Measurements from ENCODE around the gene THOC1.
"Not testable (repeated sequence)": the region's sequence is repeated elsewhere in the genome, so short reads cannot be mapped to it uniquely, and the experiment has no call there.

The THOC1 gene, protein sequence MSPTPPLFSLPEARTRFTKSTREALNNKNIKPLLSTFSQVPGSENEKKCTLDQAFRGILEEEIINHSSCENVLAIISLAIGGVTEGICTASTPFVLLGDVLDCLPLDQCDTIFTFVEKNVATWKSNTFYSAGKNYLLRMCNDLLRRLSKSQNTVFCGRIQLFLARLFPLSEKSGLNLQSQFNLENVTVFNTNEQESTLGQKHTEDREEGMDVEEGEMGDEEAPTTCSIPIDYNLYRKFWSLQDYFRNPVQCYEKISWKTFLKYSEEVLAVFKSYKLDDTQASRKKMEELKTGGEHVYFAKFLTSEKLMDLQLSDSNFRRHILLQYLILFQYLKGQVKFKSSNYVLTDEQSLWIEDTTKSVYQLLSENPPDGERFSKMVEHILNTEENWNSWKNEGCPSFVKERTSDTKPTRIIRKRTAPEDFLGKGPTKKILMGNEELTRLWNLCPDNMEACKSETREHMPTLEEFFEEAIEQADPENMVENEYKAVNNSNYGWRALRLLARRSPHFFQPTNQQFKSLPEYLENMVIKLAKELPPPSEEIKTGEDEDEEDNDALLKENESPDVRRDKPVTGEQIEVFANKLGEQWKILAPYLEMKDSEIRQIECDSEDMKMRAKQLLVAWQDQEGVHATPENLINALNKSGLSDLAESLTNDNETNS

DNA sequence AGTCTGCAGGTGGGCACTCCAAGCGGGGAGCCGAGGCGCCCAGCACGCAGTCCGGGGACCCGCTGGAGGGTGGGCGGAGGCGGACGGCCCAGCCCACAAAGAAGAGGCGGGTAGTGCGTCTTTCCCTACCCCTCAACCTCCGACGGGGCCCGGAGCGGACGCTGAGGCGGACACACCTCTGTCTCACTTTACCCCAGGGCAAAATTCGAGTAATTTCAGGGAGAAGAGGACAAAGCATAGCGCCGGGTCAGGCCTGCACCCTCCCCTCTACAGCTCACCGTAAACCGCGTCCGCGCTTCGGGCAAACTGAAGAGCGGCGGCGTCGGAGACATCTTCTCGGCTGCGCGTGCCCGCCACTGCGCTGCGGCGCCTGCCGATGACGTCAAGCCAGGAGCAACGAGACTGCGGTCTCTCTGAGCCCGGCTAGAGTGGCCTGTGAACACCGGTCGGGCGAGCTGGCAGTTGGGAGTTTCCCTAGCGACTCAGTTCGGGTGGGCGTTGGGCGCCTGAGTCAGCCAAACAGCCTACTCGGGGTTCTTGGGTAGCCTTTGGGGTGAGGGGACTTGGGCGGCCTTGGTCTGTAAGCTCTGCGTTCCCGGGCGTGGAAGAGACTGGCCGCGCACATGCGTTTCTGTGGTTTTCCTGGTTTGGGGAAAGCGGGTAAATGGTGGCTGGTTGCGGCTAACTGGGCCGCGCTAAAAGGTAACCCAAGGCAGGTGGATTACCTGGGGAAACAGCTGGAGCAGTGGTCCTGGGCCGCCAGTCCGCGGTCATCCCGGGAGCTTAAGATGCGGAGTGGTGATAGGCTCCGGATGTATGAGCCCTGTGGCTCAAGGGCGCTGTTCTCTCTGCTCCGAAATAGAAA, at the start of gene THOC1:
Gene THOC1 (minus strand): TSS at position 360 of the 865 bp plus-strand sequence. CDS start 28 bp downstream, at position 332.
- no peaks in the 10 kb centered on the region for H3K27me3 ChIP-seq (ENCODE audit: control insufficient read depth in 1 of 2, insufficient read depth in 2 of 2, low read length in 2 of 2)
- peak within 1 kb of the TSS; percentile 97 for H3K9ac ChIP-seq (ENCODE audit: low read length)
- H3K27ac ChIP-seq (ENCODE audit: low read depth, low read length), result peak within 1 kb of the TSS; percentile 96
- H3K4me1 ChIP-seq (ENCODE audit: insufficient read depth, low read length), result peaks cover 14% of the 10 kb centered on the region
- peaks cover 15% of the 10 kb centered on the region for H3K36me3 ChIP-seq (ENCODE audit: insufficient read depth, low read length)
- no peaks in the 10 kb centered on the region for H3K9me3 ChIP-seq (ENCODE audit: low read length)
- peak within 1 kb of the TSS; percentile 94 to 98 for H3K4me3 ChIP-seq (ENCODE audit: low read depth in 1 of 2, low read length in 2 of 2)

DNA sequence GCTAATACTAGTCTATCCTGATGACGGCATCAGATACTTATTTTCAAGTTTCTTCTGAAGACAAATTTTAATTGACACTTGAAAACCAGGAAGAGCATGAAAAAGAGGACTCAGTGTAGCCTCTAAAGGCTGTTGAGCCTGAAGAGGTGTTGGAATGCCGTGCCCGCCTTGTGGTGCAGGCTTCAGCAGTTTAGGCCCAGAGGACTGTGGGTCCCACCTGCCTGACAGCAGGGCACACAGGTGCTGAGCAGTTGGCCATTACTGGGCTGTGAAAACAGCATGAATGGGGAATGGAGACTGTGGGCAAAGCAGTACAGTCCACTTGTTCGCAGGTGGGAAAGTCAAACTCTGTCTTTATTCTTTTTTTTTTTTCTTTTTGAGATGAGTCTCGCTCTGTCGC, 49.8 kb upstream of the THOC1 start:
- H3K4me3 ChIP-seq (ENCODE audit: low read depth in 1 of 2, low read length in 2 of 2), result no peak overlapping the region
- no peaks in the 10 kb centered on the region for H3K27me3 ChIP-seq (ENCODE audit: control insufficient read depth in 1 of 2, insufficient read depth in 2 of 2, low read length in 2 of 2)
- H3K36me3 ChIP-seq (ENCODE audit: insufficient read depth, low read length), result no peaks in the 10 kb centered on the region
- H3K9me3 ChIP-seq (ENCODE audit: low read length), result no peaks in the 10 kb centered on the region
- H3K9ac ChIP-seq (ENCODE audit: low read length), result no peak overlapping the region
- H3K4me1 ChIP-seq (ENCODE audit: insufficient read depth, low read length), result peaks cover 10% of the 10 kb centered on the region
- no peak overlapping the region for H3K27ac ChIP-seq (ENCODE audit: low read depth, low read length)

DNA sequence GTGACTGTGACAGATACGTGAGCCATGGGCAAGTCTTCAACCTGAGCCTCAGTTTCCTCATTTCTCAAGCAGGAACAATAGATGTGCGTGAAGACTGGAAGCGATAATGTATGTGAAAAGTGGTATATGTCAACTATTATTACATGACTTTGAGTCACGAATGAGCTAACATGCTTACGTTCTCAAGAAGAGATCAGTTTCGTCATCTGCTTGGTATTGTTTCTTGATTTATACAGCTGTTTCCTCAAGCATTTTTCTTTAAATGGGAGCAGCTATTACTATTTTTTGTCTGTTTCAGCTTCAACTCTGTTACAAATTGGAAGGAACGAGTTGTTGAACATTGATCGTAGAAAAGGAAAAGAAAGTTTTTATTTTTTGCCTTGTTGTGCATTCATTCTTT, 48.5 kb upstream of the THOC1 start:
- H3K9ac ChIP-seq (ENCODE audit: low read length), result no peak overlapping the region
- H3K27me3 ChIP-seq (ENCODE audit: control insufficient read depth in 1 of 2, insufficient read depth in 2 of 2, low read length in 2 of 2), result no peaks in the 10 kb centered on the region
- no peaks in the 10 kb centered on the region for H3K36me3 ChIP-seq (ENCODE audit: insufficient read depth, low read length)
- no peak overlapping the region for H3K4me3 ChIP-seq (ENCODE audit: low read depth in 1 of 2, low read length in 2 of 2)
- no peaks in the 10 kb centered on the region for H3K4me1 ChIP-seq (ENCODE audit: insufficient read depth, low read length)
- no peak overlapping the region for H3K27ac ChIP-seq (ENCODE audit: low read depth, low read length)
- H3K9me3 ChIP-seq (ENCODE audit: low read length), result no peaks in the 10 kb centered on the region

DNA sequence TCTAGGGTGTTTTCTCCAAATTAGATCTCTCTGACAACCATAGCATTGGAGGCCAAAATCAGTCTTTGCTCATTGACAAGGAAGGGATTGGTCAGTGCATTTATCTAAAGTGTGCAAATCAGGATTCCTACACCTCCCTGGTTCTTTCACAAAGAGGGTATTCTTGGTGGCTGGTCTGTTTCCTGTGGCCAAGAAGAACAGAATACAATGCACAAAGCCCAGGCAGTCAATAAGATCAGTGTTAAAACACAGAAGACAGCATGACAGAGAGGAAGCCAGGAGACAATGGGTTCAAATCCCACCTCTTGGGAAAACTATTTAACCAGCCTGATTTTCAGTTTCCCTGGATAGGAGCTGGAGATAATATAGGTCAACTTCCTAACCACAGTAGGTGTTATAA, 46.1 kb upstream of the THOC1 start:
- no peak overlapping the region for H3K4me3 ChIP-seq (ENCODE audit: low read depth in 1 of 2, low read length in 2 of 2)

DNA sequence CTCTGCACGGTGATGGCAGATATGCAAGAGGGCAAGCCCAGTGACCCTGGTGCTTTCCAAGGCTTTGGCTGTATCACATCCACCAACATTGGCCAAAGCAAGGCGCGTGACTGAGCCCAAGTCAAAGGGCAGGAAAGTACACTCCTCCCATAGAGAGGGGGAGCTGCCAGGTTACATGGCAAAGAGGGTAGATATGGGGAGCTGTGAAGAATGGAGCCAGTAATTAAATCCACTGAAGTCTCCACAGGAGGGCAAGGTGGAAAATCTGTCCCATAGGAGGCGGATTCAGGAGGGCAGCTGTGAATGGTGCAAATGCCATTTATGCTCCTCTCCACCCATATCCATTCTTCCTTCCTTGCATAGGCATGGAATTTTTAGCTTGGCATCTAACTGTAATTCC, 44.6 kb upstream of the THOC1 start:
- H3K36me3 ChIP-seq (ENCODE audit: insufficient read depth, low read length), result no peaks in the 10 kb centered on the region

More for the DNA sequence above, 46.1 kb upstream of the THOC1 start:
- H3K9ac ChIP-seq (ENCODE audit: low read length), result no peak overlapping the region
- no peak overlapping the region for H3K27ac ChIP-seq (ENCODE audit: low read depth, low read length)
- H3K36me3 ChIP-seq (ENCODE audit: insufficient read depth, low read length), result no peaks in the 10 kb centered on the region
- no peaks in the 10 kb centered on the region for H3K27me3 ChIP-seq (ENCODE audit: control insufficient read depth in 1 of 2, insufficient read depth in 2 of 2, low read length in 2 of 2)
- H3K9me3 ChIP-seq (ENCODE audit: low read length), result no peaks in the 10 kb centered on the region
- no peaks in the 10 kb centered on the region for H3K4me1 ChIP-seq (ENCODE audit: insufficient read depth, low read length)

DNA sequence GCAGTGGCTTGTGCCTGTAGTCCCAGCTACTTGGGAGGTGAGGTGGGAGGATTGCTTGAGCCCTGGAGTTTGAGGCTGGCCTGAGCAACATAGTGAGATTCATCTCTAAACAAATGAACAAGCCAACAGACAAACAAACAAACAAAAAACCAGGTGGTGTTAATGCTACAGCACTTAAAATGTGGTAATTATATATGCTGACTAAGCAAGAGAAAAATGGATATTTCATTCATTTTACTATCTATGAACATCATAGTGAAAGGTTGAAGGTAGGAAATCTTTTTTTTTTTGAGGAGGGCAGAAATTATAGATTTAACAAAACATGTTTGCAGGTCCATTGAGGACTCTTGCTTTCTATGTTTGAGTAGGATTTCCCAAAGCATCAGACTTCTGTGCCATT, 42.2 kb upstream of the THOC1 start:
- H3K4me1 ChIP-seq (ENCODE audit: insufficient read depth, low read length), result no peaks in the 10 kb centered on the region
- no peaks in the 10 kb centered on the region for H3K27me3 ChIP-seq (ENCODE audit: control insufficient read depth in 1 of 2, insufficient read depth in 2 of 2, low read length in 2 of 2)
- no peak overlapping the region for H3K9ac ChIP-seq (ENCODE audit: low read length)
- no peaks in the 10 kb centered on the region for H3K36me3 ChIP-seq (ENCODE audit: insufficient read depth, low read length)
- no peak overlapping the region for H3K27ac ChIP-seq (ENCODE audit: low read depth, low read length)
- H3K9me3 ChIP-seq (ENCODE audit: low read length), result no peaks in the 10 kb centered on the region
- H3K4me3 ChIP-seq (ENCODE audit: low read depth in 1 of 2, low read length in 2 of 2), result no peak overlapping the region

More for the DNA sequence above, 44.6 kb upstream of the THOC1 start:
- Histone ChIP-seq H3K9ac (ENCODE audit: low read length) (no peak overlapping the region), H3K27me3 (ENCODE audit: control insufficient read depth in 1 of 2, insufficient read depth in 2 of 2, low read length in 2 of 2) (no peaks in the 10 kb centered on the region), H3K9me3 (ENCODE audit: low read length) (no peaks in the 10 kb centered on the region), H3K4me3 (ENCODE audit: low read depth in 1 of 2, low read length in 2 of 2) (no peak overlapping the region), H3K4me1 (ENCODE audit: insufficient read depth, low read length) (no peaks in the 10 kb centered on the region), H3K27ac (ENCODE audit: low read depth, low read length) (no peak overlapping the region)

DNA sequence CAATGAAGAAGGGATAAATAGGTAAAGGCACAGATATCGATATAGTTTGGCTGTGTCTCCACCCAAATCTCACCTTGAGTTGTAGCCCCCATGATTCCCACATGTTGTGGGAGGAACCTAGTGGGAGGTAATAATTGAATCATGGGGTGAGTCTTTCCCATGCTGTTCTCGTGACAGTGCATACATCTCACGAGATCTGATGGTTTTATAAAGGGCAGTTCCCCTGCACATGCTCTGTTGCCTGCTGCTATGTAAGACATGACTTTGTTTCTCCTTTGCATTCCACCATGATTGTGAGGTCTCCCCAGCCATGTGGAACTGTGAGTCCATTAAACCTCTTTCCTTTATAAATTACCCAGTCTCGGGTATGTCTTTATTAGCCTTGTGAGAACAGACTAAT, 40.2 kb upstream of the THOC1 start:
- H3K27me3 ChIP-seq (ENCODE audit: control insufficient read depth in 1 of 2, insufficient read depth in 2 of 2, low read length in 2 of 2); H3K27ac ChIP-seq (ENCODE audit: low read depth, low read length); H3K4me3 ChIP-seq (ENCODE audit: low read depth in 1 of 2, low read length in 2 of 2); H3K9ac ChIP-seq (ENCODE audit: low read length); H3K4me1 ChIP-seq (ENCODE audit: insufficient read depth, low read length); H3K36me3 ChIP-seq (ENCODE audit: insufficient read depth, low read length); H3K9me3 ChIP-seq (ENCODE audit: low read length): not testable (repeated sequence)

DNA sequence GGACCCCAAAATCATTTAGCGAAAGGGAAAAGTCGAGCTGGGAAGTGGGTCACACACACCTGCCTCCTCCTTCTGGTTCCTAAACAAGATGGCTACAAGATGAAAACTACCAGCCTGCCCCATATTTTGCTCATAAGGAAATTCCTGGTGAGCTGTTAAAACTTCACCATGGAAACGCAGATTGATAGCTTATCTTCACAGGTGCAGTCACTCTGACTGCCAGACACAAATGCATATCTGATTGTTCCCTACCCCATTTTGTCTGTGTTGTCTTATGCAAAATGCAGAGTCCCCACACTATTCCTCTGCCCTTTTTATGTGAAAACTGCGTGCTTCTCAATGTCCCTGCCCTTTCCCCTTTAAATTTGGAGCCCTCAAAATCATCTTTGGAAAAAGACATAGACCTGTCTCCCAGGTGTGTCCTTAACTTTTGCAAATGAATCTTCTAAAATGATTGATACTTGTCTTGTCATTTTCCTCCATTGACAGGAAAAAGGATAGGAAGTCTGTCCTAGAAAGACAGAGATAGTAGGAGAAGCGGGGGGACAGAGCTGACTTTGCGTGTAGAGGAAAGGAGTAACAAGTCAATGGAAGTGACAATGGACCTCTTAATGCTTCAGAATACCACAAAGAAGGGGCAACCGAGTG, 38.9 kb upstream of the THOC1 start:
- no peaks in the 10 kb centered on the region for H3K4me1 ChIP-seq (ENCODE audit: insufficient read depth, low read length)
- H3K27ac ChIP-seq (ENCODE audit: low read depth, low read length), result no peak overlapping the region
- H3K9me3 ChIP-seq (ENCODE audit: low read length), result no peaks in the 10 kb centered on the region
- H3K27me3 ChIP-seq (ENCODE audit: control insufficient read depth in 1 of 2, insufficient read depth in 2 of 2, low read length in 2 of 2), result no peaks in the 10 kb centered on the region
- H3K9ac ChIP-seq (ENCODE audit: low read length), result no peak overlapping the region
- no peaks in the 10 kb centered on the region for H3K36me3 ChIP-seq (ENCODE audit: insufficient read depth, low read length)
- no peak overlapping the region for H3K4me3 ChIP-seq (ENCODE audit: low read depth in 1 of 2, low read length in 2 of 2)

DNA sequence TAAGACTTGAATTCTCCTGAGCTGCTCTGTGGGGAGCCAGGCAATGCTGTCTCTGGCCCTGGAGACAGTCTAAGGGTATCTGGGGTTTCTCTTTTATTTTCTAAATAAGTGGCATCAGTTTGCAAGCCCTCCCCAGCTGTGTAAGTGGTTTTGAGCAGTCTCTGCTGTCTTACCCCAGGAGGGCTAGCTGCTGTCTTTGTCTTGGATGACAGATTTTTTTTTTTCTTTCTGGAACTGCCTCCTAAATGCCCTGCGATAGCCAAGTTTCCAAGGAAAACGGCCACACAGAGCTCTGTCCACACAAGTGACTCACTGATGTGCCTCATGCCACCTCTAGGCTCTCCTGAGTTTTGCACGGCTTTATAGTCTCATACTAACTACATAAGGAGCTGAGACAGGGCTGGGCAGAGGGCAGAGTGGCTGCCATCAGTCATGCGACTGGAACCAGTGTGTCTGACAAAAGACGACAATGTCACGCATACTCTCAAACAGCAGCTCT, 37.2 kb upstream of the THOC1 start:
- no peaks in the 10 kb centered on the region for H3K4me1 ChIP-seq (ENCODE audit: insufficient read depth, low read length)
- H3K36me3 ChIP-seq (ENCODE audit: insufficient read depth, low read length), result no peaks in the 10 kb centered on the region
- no peaks in the 10 kb centered on the region for H3K27me3 ChIP-seq (ENCODE audit: control insufficient read depth in 1 of 2, insufficient read depth in 2 of 2, low read length in 2 of 2)
- no peaks in the 10 kb centered on the region for H3K9me3 ChIP-seq (ENCODE audit: low read length)
- H3K9ac ChIP-seq (ENCODE audit: low read length), result no peak overlapping the region
- no peak overlapping the region for H3K27ac ChIP-seq (ENCODE audit: low read depth, low read length)
- H3K4me3 ChIP-seq (ENCODE audit: low read depth in 1 of 2, low read length in 2 of 2), result no peak overlapping the region

DNA sequence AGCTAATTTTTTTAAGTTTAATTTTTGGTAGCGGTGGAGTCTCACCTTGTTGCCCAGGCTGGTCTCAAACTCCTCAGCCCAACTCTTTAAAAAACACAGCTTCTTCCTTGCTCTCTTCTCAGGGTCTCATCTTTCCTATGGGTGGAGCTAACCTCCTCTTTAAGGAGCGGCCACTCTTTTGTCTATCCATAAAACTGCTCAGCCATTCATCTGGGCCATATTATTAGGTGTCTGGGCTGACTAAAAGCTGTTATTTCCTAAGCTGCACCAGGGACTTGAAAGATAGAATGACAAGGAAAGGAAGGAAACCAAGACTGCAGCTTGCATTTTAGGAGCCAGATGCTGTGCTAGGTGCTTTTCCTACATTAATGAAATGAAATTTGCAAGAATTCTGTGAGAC, 35.8 kb upstream of the THOC1 start:
- no peaks in the 10 kb centered on the region for H3K4me1 ChIP-seq (ENCODE audit: insufficient read depth, low read length)
- H3K36me3 ChIP-seq (ENCODE audit: insufficient read depth, low read length), result no peaks in the 10 kb centered on the region
- no peak overlapping the region for H3K9ac ChIP-seq (ENCODE audit: low read length)
- H3K27me3 ChIP-seq (ENCODE audit: control insufficient read depth in 1 of 2, insufficient read depth in 2 of 2, low read length in 2 of 2), result no peaks in the 10 kb centered on the region
- H3K4me3 ChIP-seq (ENCODE audit: low read depth in 1 of 2, low read length in 2 of 2), result no peak overlapping the region
- H3K27ac ChIP-seq (ENCODE audit: low read depth, low read length), result no peak overlapping the region
- H3K9me3 ChIP-seq (ENCODE audit: low read length), result no peaks in the 10 kb centered on the region

DNA sequence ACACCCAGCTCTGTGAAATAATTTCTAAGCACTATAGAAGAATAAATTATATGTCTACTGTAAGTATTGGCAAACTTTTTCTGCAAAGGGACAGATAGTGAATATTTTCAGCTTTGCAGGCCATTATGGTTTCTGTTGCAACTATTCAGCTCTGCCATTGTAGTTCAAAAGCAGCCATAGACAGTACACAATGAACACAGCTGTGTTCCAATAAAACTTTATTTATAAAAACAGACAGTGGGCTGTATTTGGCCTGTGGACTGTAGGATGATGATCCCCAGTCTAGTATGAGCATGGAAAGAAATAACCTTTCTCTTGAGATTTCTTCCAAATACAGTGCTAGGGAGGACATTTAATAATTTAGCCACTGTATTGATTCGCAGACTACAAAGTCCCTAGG, 35.2 kb upstream of the THOC1 start:
- no peak overlapping the region for H3K9ac ChIP-seq (ENCODE audit: low read length)
- H3K4me1 ChIP-seq (ENCODE audit: insufficient read depth, low read length), result no peaks in the 10 kb centered on the region
- no peaks in the 10 kb centered on the region for H3K27me3 ChIP-seq (ENCODE audit: control insufficient read depth in 1 of 2, insufficient read depth in 2 of 2, low read length in 2 of 2)
- H3K27ac ChIP-seq (ENCODE audit: low read depth, low read length), result no peak overlapping the region
- H3K9me3 ChIP-seq (ENCODE audit: low read length), result no peaks in the 10 kb centered on the region
- H3K4me3 ChIP-seq (ENCODE audit: low read depth in 1 of 2, low read length in 2 of 2), result no peak overlapping the region
- no peaks in the 10 kb centered on the region for H3K36me3 ChIP-seq (ENCODE audit: insufficient read depth, low read length)
